AG09309 (cell line): Measurements from ENCODE around the gene TEAD3.
"Not testable (repeated sequence)": the region's sequence is repeated elsewhere in the genome, so short reads cannot be mapped to it uniquely, and the experiment has no call there.

Experiments used
- DNase-seq: peaks from one replicate; pipeline ENCODE4 v3.0.0-alpha.2; 2010; ENCODE audit warnings: low read depth
- H3K4me3 ChIP-seq: 2 replicates; pipeline ENCODE4 v1.5.1; 2011; ENCODE audit warnings: mild to moderate bottlenecking, low read depth, low read length, moderate library complexity; ENCODE audit not compliant: control insufficient read depth
- TF ChIP-seq, protein P1 (sequence below): IDR thresholded peaks from 2 replicates; pipeline ENCODE4 v1.5.1; 2011; ENCODE audit warnings: mild to moderate bottlenecking, low read depth, low read length, inconsistent platforms; ENCODE audit not compliant: insufficient read depth, control insufficient read depth; ENCODE audit errors: missing control alignments

TEAD3 gene

DNA sequence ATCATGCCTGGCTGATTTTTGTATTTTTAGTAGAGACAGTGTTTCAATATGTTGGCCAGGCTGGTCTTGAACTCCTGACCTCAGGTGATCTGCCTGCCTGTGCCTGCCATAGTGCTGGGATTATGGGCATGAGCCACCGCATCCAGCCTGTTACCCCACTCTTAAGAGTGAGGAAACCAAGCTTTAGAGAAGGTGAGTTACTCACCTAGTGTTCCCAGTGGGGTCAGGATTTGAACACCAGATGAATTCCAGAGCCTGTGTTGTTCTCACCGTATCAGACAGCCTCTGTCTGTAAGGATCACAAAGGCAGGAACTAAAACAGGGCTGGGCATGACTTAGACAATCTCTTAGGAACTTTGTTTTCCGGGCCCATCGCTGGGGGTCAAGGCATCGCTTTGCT is 54.2 kb downstream of the TEAD3 start:
- DNase-seq: no peak
- no peak overlapping the region for H3K4me3 ChIP-seq
- TF ChIP-seq, protein P1, sequence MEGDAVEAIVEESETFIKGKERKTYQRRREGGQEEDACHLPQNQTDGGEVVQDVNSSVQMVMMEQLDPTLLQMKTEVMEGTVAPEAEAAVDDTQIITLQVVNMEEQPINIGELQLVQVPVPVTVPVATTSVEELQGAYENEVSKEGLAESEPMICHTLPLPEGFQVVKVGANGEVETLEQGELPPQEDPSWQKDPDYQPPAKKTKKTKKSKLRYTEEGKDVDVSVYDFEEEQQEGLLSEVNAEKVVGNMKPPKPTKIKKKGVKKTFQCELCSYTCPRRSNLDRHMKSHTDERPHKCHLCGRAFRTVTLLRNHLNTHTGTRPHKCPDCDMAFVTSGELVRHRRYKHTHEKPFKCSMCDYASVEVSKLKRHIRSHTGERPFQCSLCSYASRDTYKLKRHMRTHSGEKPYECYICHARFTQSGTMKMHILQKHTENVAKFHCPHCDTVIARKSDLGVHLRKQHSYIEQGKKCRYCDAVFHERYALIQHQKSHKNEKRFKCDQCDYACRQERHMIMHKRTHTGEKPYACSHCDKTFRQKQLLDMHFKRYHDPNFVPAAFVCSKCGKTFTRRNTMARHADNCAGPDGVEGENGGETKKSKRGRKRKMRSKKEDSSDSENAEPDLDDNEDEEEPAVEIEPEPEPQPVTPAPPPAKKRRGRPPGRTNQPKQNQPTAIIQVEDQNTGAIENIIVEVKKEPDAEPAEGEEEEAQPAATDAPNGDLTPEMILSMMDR: no peak

DNA sequence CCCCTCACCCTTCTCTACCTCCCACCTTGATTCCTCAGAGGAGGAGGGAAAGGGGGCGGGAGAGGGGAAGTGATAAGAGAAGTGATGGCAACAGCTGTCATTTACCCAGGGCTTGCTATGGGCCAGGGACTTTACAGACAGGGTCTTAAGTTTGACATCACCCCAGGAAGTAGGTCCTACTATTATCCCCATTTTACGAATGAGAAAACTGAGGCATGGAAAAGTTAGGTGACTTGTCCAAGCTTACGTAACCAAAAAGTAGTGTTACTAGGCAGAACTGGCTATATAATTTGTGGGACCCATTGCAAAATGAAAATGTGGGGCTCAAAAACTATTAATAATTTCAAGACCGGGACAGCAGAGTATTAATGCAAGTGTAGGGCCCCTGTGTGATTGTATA is 55.2 kb downstream of the TEAD3 start:
- TF ChIP-seq, protein P1: no peak

DNA sequence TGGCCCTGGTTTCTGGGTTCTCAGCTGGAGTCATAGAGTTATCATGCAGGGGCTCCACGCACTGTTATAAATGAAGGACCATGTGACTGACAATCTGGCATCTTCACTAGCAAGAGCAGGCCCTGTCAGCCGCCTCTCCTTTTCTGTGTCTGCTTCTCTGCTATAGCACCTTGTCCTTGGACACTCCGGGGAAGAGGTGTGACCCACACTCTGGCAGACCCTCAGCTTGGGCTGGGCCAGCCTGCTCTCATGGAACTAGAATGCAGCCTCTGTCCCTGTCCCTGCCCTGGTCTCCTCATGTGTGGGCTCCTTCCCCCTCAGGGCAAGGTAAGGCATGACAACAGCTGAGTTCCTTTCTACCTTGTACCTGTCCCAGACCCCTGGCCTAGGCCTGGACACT is 55.7 kb downstream of the TEAD3 start:
- no peak for DNase-seq
- H3K4me3 ChIP-seq: no peak overlapping the region
- TF ChIP-seq, protein P1: no peak

More for the DNA sequence above, 55.2 kb downstream of the TEAD3 start:
- no peak overlapping the region for H3K4me3 ChIP-seq
- DNase-seq: no peak

DNA sequence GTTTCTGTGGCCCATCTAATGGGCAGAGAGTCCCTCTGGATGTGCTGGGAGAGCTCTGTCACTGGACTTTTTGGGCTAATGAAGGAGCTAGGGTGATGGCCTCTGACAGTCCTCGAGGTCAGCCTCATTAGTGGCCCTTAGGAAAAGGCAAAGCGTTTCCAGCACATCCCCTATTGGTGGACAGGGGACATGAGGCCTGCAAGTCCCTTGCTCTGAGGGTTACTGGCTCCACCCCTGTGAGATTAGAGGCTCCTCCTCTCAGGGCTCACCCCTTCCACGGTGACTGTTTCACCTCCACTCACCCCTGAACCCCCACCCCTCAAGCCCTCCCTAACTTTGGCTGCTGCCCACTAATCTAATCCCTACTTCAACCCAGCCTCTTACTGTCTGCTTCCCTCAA is 57.6 kb downstream of the TEAD3 start:
- H3K4me3 ChIP-seq: no peak overlapping the region
- TF ChIP-seq, protein P1: no peak
- DNase-seq: no peak

DNA sequence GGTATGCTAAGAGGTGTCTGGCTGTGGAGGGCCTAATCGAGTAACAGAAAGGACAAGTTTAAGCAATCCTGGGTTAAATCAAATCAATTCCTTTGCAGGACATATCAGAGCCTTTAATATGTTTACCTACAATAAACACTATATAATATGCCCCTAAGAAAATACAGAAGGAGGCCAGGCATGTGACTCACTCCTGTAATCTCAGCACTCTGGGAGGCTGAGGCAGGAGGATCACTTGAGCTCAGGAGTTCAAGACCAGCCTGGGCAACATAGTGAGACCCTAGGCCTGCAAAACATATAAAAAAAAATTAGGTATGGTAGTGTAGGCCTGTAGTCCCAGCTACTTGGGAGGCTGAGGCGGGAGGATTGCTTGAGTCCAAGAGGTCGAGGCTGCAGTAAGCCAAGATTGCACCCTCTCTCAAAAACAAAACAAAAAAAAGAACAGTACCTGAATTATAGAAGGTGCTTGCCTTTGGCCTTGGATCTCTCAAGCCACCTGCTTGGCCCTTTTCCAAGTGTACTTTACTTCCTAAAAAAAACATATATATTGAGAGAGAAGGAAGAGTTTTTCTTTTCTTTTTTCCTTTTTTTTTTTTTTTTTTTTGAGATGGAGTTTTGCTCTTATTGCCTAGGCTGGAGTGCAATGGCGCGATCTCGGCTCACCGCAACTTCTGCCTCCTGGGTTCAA is 58.4 kb downstream of the TEAD3 start:
- DNase-seq, H3K4me3 ChIP-seq: not testable (repeated sequence)

DNA sequence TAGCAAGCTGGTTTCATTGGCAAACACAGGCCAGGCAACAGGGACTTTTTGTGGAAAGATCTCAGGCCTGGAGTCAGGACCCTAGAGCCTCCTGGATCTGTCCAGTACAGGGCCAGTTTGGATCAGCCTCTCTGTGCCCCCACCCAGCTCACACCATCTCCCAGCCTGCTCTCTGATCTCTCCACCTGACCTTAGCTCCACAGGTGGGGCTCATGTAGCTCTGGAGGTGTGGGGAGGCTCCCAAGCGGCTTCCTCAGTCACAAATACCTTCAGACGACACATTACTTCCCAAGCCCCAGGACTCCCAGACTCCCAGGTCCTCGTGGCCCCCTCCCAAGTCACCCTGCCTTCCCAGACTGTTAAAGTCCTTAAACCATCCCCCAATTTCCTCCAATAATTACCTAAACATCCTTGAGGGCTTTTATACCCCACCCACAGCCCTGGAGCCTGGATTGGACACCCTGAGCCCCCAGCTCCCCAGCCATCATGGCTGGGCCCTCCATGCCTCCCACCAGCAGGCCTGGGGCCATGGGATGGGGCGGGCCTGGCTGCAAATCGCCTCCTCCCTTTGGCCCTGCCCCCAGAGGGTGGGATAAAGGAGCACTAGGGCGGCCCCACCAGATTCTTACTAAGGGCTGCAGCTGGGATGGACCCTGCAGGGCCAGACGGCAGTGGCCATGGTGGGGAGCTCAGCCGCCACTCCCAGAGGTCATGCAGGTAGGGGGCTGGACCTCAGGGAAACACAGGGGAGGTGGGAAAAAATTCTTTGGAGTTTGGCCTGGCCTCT is 60.6 kb downstream of the TEAD3 start:
- no peak for DNase-seq
- TF ChIP-seq, protein P1: no peak
- no peak overlapping the region for H3K4me3 ChIP-seq
